Liver (tissue), 3 donors: ENCODE data around the gene HOMER1.

Experiments used
- CTCF ChIP-seq: fragments of 150-350 bp; IDR thresholded peaks from 2 replicates; pipeline ENCODE4 v1.5.1; 2017; ENCODE audit warnings: improper control_type of control experiment, low read depth, low read length; ENCODE audit not compliant: missing input control
- JUND ChIP-seq, 2 donors: IDR thresholded peaks; 2 replicates each; pipeline ENCODE4 v1.6.1; 2016; ENCODE audit warnings: antibody characterized with exemption in 2 of 2
- donor health status: healthy.
- donor health status: healthy.

GRCh38 chr5:79349881-79350280, 164.1 kb downstream of the HOMER1 start:
- TF ChIP-seq JUND (IDR thresholded peaks at IDR 0.05) = no peak
- TF ChIP-seq CTCF = no peak
